Endothelial cell of umbilical vein (primary cell): ENCODE results near the gene RGL3. TPM values are rescaled to one million over a fixed set of nuclear protein-coding genes. Genes with fewer than 3 reads are reported as not detected.

ENCODE experiments used
- BruUV-seq: library from RNA; stranded (reverse); fragments of 400-500 nt; replicated peaks from 2 replicates; lab custom pipeline; 2021; lab: Mats Ljungman, UMichigan
- CTCF ChIA-PET: fragments of 300-600, 350-600 bp; sonication (Branson Sonifier 250); formaldehyde crosslinking; loops from one replicate; lab custom pipeline; 2021; ENCODE audit warnings: antibody characterized with exemption, inconsistent platforms; lab: Charles Lee
- POLR2A ChIA-PET: fragments of 300-600, 350-600 bp; sonication (Branson Sonifier 250); formaldehyde crosslinking; loops from one replicate; lab custom pipeline; 2021; ENCODE audit warnings: antibody characterized with exemption, inconsistent platforms; lab: Charles Lee
- DNase-seq: peaks from one replicate; pipeline ENCODE4 v3.0.0-alpha.2; 2011; ENCODE audit warnings: low read depth, low spot score
- FAIRE-seq: peaks from 2 replicates; lab custom pipeline; 2011; peaks lifted over from hg19 to GRCh38; lab: Jason Lieb, UNC
- H2AFZ ChIP-seq: 2 replicates; pipeline ENCODE4 v1.6.0; 2012; ENCODE audit warnings: low read depth, low read length, control low read depth, inconsistent platforms
- H3K27ac ChIP-seq: 2 replicates; pipeline ENCODE4 v1.5.1; 2011; ENCODE audit warnings: low read depth, mild to moderate bottlenecking, control low read depth, low read length, moderate library complexity; ENCODE audit not compliant: insufficient read depth
- H3K27me3 ChIP-seq, 2 experiments: 2 replicates each; pipeline versions ENCODE4 v1.6.0 to v1.6.1; 2011; ENCODE audit warnings: low read length in 2 of 2, mixed read lengths in 1 of 2; ENCODE audit not compliant: control insufficient read depth in 2 of 2, insufficient read depth in 2 of 2
- H3K36me3 ChIP-seq, 2 experiments: 2 replicates in 1 of 2; 3 replicates in 1 of 2; pipeline ENCODE4 v1.5.1; 2011; ENCODE audit warnings: low read length in 2 of 2, mild to moderate bottlenecking in 1 of 2, moderate library complexity in 1 of 2; ENCODE audit not compliant: control insufficient read depth in 2 of 2, insufficient read depth in 2 of 2; ENCODE audit errors: extremely low read depth in 1 of 2
- H3K4me1 ChIP-seq: 3 replicates; pipeline ENCODE4 v1.5.1; 2011; ENCODE audit warnings: mild to moderate bottlenecking, low read length; ENCODE audit not compliant: control insufficient read depth, insufficient read depth; ENCODE audit errors: extremely low read depth
- H3K4me2 ChIP-seq: 2 replicates; pipeline ENCODE4 v1.6.1; 2011; ENCODE audit warnings: low read length, control low read depth, mixed read lengths; ENCODE audit not compliant: insufficient read depth
- H3K4me3 ChIP-seq, 3 experiments: fragments of 200-600 bp in 1 of 3; sonication (generic), shearing (Covaris generic) in 1 of 3; replicated peaks in 1 of 3; 2 replicates each; pipeline ENCODE4 v1.5.1; 2011 to 2016; ENCODE audit warnings: control low read depth in 3 of 3, low read length in 3 of 3, mild to moderate bottlenecking in 2 of 3, inconsistent platforms in 1 of 3, low read depth in 1 of 3, moderate library complexity in 1 of 3; ENCODE audit not compliant: insufficient read depth in 1 of 3
- H3K79me2 ChIP-seq: 2 replicates; pipeline ENCODE4 v1.6.0; 2012; ENCODE audit warnings: low read length, inconsistent platforms; ENCODE audit not compliant: control insufficient read depth, insufficient read depth
- H3K9ac ChIP-seq: replicated peaks from 2 replicates; pipeline ENCODE3; 2011; ENCODE audit warnings: low read length, control low read depth; ENCODE audit not compliant: insufficient read depth; ENCODE audit errors: extremely low read depth
- H3K9me1 ChIP-seq: replicated peaks from 3 replicates; pipeline ENCODE4 v1.6.0; 2011; ENCODE audit warnings: mild to moderate bottlenecking, low read length; ENCODE audit not compliant: control insufficient read depth, insufficient read depth; ENCODE audit errors: extremely low read depth
- H3K9me3 ChIP-seq: replicated peaks from 2 replicates; pipeline ENCODE4 v1.5.1; 2012; ENCODE audit warnings: low read length, inconsistent platforms; ENCODE audit not compliant: control insufficient read depth, insufficient read depth
- H4K20me1 ChIP-seq: replicated peaks from 2 replicates; pipeline ENCODE3; 2011; ENCODE audit warnings: mild to moderate bottlenecking, low read length; ENCODE audit not compliant: control insufficient read depth, insufficient read depth; ENCODE audit errors: extremely low read depth
- EZH2 ChIP-seq: IDR thresholded peaks from 2 replicates; pipeline ENCODE4 v1.6.1; 2012; ENCODE audit warnings: borderline replicate concordance, low read depth, mild to moderate bottlenecking, moderate library complexity, low read length, inconsistent platforms; ENCODE audit not compliant: severe bottlenecking
- FOS ChIP-seq: IDR thresholded peaks from 2 replicates; pipeline ENCODE4 v1.6.1; 2011; ENCODE audit warnings: mild to moderate bottlenecking, low read length, moderate library complexity, borderline replicate concordance; ENCODE audit not compliant: insufficient read depth
- GATA2 ChIP-seq: IDR thresholded peaks from 2 replicates; pipeline ENCODE4 v1.7.0; 2011; ENCODE audit warnings: low read depth, mild to moderate bottlenecking, moderate library complexity, mixed read lengths, low read length; ENCODE audit not compliant: insufficient read length, insufficient read depth
- JUN ChIP-seq: IDR thresholded peaks from 2 replicates; pipeline ENCODE4 v1.6.1; 2011; ENCODE audit warnings: borderline replicate concordance, low read depth; ENCODE audit not compliant: insufficient read length, insufficient read depth
- MAX ChIP-seq: IDR thresholded peaks from 2 replicates; pipeline ENCODE4 v1.6.1; 2011; ENCODE audit not compliant: insufficient read depth, insufficient read length
- MYC ChIP-seq: IDR thresholded peaks from one replicate; pipeline ENCODE4 v1.6.1; 2011; ENCODE audit warnings: mild to moderate bottlenecking, low read depth, low read length
- POLR2A ChIP-seq: IDR thresholded peaks from 2 replicates; pipeline ENCODE4 v1.6.1; 2012; ENCODE audit warnings: low read depth, mild to moderate bottlenecking, control low read depth, low read length
- POLR2AphosphoS5 ChIP-seq: IDR thresholded peaks from 2 replicates; pipeline ENCODE4 v1.6.1; 2012; ENCODE audit warnings: low read depth, mild to moderate bottlenecking, control low read depth, low read length, moderate library complexity; ENCODE audit not compliant: insufficient read depth
- dilution Hi-C: fragments of 300-500 bp; cut with MboI; formaldehyde crosslinking; loops from one replicate; pipeline ENCODE4 v1.15.0; 2019; ENCODE audit warnings: low sequenced_read_pairs; ENCODE audit not compliant: extremely low pct_ligation_motif_present
- intact Hi-C: fragments of 100-400 bp; cut with micrococcal nuclease; formaldehyde crosslinking; loops from one replicate; pipeline ENCODE4 v1.10.0; 2022
- polyA plus RNA-seq, 4 experiments: library from polyadenylated mRNA; depleted of rRNA in 3 of 4; stranded (reverse) in 3 of 4; unstranded in 1 of 4; fragments of >200 nt; gene quantifications; 2 replicates each; pipeline versions ENCODE4 v1.2.1 to v1.2.3, GENCODE V29; 2011 to 2012; ENCODE audit warnings: missing spikeins in 1 of 4
- total RNA-seq: library from RNA; stranded (reverse); gene quantifications from 2 replicates; pipeline ENCODE4 v1.2.3, GENCODE V29; 2021
- TF ChIP-seq, protein P1 (sequence below), 2 donors: IDR thresholded peaks; 1 replicate in 1 of 2; 2 replicates in 1 of 2; pipeline ENCODE4 v1.5.1; 2011; ENCODE audit warnings: low read length in 2 of 2, mild to moderate bottlenecking in 2 of 2, moderate library complexity in 2 of 2, control low read depth in 1 of 2, inconsistent platforms in 1 of 2, low read depth in 1 of 2; ENCODE audit not compliant: insufficient read depth in 1 of 2; ENCODE audit errors: extremely low read depth in 1 of 2

The RGL3 gene
- total and polyA plus RNA-seq, 2 donors (not counting 3 experiments of a cell fraction or from before 2014, with no cell fraction given) = 0.23 to 5.2 TPM

DNA sequence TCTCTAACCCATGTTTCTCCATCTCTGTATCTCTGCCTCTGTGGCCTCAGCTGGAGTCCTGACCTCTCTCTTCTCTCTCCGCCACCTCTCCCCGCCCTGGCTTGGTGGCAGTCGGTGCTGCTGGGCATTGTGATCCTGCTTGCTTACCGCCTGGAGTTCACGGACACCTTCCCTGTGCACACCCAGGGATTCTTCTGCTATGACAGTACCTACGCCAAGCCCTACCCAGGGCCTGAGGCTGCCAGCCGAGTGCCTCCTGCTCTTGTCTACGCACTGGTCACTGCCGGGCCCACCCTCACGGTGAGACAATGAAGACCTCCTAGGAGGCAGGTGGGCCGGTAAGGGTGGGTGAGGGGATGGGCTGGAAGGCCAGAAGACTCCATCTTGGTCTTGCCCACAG lies 59.7 kb downstream of the RGL3 start:
- ChIA-PET POLR2A (no interaction called here), CTCF (interaction anchor here (1.2 kb wide), 1 partner anchor 21 kb away, joined by 3 read pairs; no protein-coding TSS in a partner anchor)
- no peak overlapping the region for H3K9ac ChIP-seq
- H3K4me1 ChIP-seq = no peaks in the 10 kb centered on the region
- no peaks in the 10 kb centered on the region for H3K27me3 ChIP-seq
- no peak overlapping the region for H3K4me2 ChIP-seq
- DNase-seq (no peak), FAIRE-seq (no peak)
- TF ChIP-seq, protein P1, sequence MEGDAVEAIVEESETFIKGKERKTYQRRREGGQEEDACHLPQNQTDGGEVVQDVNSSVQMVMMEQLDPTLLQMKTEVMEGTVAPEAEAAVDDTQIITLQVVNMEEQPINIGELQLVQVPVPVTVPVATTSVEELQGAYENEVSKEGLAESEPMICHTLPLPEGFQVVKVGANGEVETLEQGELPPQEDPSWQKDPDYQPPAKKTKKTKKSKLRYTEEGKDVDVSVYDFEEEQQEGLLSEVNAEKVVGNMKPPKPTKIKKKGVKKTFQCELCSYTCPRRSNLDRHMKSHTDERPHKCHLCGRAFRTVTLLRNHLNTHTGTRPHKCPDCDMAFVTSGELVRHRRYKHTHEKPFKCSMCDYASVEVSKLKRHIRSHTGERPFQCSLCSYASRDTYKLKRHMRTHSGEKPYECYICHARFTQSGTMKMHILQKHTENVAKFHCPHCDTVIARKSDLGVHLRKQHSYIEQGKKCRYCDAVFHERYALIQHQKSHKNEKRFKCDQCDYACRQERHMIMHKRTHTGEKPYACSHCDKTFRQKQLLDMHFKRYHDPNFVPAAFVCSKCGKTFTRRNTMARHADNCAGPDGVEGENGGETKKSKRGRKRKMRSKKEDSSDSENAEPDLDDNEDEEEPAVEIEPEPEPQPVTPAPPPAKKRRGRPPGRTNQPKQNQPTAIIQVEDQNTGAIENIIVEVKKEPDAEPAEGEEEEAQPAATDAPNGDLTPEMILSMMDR (IDR thresholded peaks at IDR 0.05; ENCODE audit: extremely low read depth in 1 of 2, insufficient read depth in 1 of 2, low read depth in 1 of 2, low read length in 2 of 2) = no peak
- TF ChIP-seq MAX = no peak
- no peaks in the 10 kb centered on the region for H4K20me1 ChIP-seq
- no peaks in the 10 kb centered on the region for H3K9me1 ChIP-seq
- dilution Hi-C loops = no loop called here
- no peak overlapping the region for H3K4me3 ChIP-seq
- no peak overlapping the region for H2AFZ ChIP-seq
- H3K9me3 ChIP-seq = no peaks in the 10 kb centered on the region
- no peaks in the 10 kb centered on the region for H3K79me2 ChIP-seq
- intact Hi-C loops = no loop called here
- H3K27ac ChIP-seq = no peak overlapping the region
- BruUV-seq = no TSS peak
- H3K36me3 ChIP-seq = peaks cover 0 to 11% of the 10 kb centered on the region in 2 experiments

DNA sequence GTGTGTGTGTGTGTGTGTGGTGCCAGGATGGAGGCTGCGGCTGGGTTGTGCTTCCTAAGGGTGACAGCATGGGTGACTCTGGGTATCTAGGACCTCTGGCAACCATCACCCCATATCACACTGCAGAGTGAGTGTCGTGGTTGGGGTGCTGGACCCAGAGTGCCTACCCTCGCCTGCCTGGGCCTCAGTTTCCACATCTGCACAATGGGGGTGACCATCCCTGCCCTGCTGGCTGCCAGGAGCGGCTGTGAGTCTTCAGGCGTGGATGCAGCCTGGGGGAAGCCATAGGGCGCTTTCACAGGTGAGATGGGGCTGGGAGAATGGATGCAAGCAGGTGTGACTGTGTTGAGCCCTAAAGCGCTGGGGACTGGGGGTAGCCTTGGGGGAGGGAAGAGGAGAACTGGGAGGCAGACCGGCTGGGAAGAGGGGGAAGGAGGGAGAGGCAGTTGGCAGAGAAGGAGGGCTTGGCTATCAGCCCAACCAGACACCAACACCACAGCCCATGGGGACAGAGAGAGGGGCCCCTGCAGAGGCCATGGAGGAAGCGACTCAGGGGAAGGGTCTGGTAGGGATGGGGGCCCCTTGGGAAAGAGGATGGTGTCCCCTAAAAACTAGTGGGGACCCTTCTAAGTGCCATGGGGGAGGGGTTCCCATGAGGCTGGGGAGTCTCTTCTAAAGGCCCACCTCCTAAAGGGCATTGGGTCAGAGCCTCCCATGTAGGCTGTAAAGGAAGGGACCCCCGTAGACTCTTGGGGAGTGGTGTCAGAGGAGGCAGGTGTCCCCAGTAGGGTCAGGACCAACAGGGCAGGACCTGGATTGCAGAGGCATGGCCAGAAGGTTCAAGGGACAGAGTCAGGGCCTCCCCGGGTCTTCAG lies 62.2 kb downstream of the RGL3 start:
- dilution Hi-C loops = no loop called here
- no TSS peak for BruUV-seq
- Histone ChIP-seq H3K9me3 (no peaks in the 10 kb centered on the region), H3K9me1 (no peaks in the 10 kb centered on the region), H3K36me3 (peaks cover 0 to 2% of the 10 kb centered on the region in 2 experiments), H2AFZ (no peak overlapping the region), H3K79me2 (no peaks in the 10 kb centered on the region), H4K20me1 (no peaks in the 10 kb centered on the region), H3K27ac (no peak overlapping the region), H3K4me3 (no peak overlapping the region), H3K4me2 (no peak overlapping the region), H3K9ac (no peak overlapping the region), H3K27me3 (no peaks in the 10 kb centered on the region), H3K4me1 (no peaks in the 10 kb centered on the region)
- ChIA-PET POLR2A (no interaction called here), CTCF (no interaction called here)
- TF ChIP-seq JUN (no peak), MYC (no peak), POLR2A (no peak), EZH2 (no peak), MAX (no peak), FOS (no peak), GATA2 (no peak), POLR2AphosphoS5 (no peak)
- TF ChIP-seq, protein P1 (IDR thresholded peaks at IDR 0.05; ENCODE audit: extremely low read depth in 1 of 2, insufficient read depth in 1 of 2, low read depth in 1 of 2, low read length in 2 of 2) = no peak
- intact Hi-C loops = no loop called here
- FAIRE-seq (no peak), DNase-seq (no peak)
